Esophagus mucosa (tissue), 1 donor: ENCODE data around the gene MS4A18. TPM values are rescaled to one million over a fixed set of nuclear protein-coding genes. Genes with fewer than 3 reads are reported as not detected.
"Not testable (repeated sequence)": the region's sequence is repeated elsewhere in the genome, so short reads cannot be mapped to it uniquely, and the experiment has no call there.

ENCODE experiments used
- ATAC-seq: fragments of 200-7000 bp; cut with Tn5 transposase; one replicate; pipeline ENCODE4 v1.9.1; 2020
- total RNA-seq: library from RNA; stranded (reverse); gene quantifications from one replicate; pipeline ENCODE4 v1.2.4, GENCODE V29; 2023
- donor health status: DM: yes; HTN: yes; CAD: no.

Gene MS4A18
- total RNA-seq: not detected

GRCh38 chr11:60724420-60724819 is at the start of gene MS4A18:
TSS of gene MS4A18 (plus strand) at chr11:60724720.
- ATAC-seq: no peak

- ATAC-seq: not testable (repeated sequence)
Observed at GRCh38 chr11:60678231-60678630, 46.3 kb upstream of the MS4A18 start.

GRCh38 chr11:60679879-60680278 is 44.6 kb upstream of the MS4A18 start:
- ATAC-seq: no peak

DNA sequence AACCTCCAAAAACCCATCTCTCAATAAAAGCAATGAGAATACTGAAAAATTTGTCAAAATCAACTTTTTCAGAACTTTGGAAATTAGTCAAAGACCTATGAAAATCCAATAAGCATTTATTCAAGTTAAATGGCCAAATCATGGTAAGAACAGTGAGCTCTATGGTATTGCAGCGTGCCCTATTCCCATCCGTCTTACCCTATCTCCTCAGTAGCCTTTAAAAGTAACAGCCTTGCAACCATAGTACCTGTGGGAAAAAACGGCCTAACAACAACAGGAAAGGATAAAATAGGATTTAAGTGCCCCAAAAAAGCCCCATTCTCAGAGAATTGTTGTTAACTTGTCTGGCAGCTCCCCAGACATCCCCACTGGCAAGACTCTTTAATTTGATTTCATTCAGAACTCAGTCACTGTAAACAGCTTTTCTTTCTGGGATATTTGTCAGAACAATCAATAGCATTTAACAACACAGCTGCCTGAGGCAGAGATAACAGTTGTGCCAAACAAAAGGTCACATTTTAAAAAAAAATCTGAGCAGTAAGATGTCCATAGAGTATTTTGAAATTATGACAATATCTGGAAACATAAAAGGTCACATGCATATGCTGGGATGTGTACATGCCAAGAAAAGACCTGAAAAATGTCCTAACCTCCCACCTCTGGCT is 43.9 kb upstream of the MS4A18 start:
- no peak for ATAC-seq

DNA sequence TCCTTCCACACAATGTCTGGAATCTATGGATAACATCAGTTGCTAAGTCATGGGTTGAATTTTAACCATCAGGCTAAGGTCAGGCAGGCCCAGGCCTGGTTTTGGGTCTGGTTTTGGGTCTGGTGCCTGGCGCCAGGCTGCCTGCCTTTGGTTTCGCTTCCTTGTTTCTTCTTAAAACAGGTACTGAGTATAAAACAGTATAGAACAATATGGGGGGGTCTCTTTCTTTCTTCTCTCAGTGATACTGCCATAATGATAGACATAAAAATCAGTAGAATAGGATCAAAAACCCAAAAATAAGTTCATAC is 40.0 kb upstream of the MS4A18 start:
- not testable (repeated sequence) for ATAC-seq

- ATAC-seq: no peak
Observed at GRCh38 chr11:60691661-60692060, 32.9 kb upstream of the MS4A18 start.

GRCh38 chr11:60699284-60699691 is 25.2 kb upstream of the MS4A18 start, which contains the start of gene MS4A8:
TSS of gene MS4A8 (plus strand) at chr11:60699612. CDS start at chr11:60700861, 1,249 bp downstream.
- no peak for ATAC-seq

GRCh38 chr11:60699936-60700335 is 24.6 kb upstream of the MS4A18 start:
- no peak for ATAC-seq

- ATAC-seq: no peak
Observed at GRCh38 chr11:60700689-60701468, 23.6 kb upstream of the MS4A18 start.

DNA sequence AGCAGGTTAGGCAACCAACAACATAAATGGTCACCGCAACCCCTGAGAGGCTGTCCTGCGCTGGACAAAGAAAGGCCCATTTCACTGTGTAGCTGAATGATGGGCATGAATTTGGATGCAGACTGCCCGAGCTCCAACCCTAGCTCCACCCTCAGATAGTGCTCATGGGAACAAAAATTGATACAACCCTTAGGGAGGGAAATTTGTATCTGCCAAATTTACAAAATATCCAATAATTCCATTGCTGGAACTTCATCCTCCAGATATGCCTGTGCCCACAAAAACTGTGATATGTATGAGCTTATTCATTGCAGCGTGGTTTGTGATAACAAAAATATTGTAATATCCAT is 23.1 kb upstream of the MS4A18 start:
- no peak for ATAC-seq

DNA sequence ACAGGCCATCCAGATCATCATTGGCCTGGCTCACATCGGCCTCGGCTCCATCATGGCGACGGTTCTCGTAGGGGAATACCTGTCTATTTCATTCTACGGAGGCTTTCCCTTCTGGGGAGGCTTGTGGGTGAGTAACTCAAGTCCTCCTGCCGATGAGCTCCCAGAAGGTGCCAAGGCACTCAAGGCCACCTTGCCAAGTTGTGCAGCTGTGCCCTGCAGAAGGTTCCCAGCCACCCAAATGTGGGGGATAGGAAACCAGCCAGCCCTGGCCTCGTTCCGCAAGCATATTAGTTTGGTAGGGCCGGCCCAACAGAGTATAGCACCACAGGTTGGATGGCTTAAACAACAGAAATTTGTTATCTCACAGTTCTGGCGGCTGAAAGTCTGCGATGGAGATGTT is 21.1 kb upstream of the MS4A18 start:
- ATAC-seq: no peak

- ATAC-seq: no peak
Observed at GRCh38 chr11:60705895-60706294, 18.6 kb upstream of the MS4A18 start.

- no peak for ATAC-seq
Observed at GRCh38 chr11:60706931-60707330, 17.6 kb upstream of the MS4A18 start.

GRCh38 chr11:60710482-60710881 is 14.0 kb upstream of the MS4A18 start:
- ATAC-seq: no peak

GRCh38 chr11:60711276-60711675 is 13.2 kb upstream of the MS4A18 start:
- no peak for ATAC-seq

DNA sequence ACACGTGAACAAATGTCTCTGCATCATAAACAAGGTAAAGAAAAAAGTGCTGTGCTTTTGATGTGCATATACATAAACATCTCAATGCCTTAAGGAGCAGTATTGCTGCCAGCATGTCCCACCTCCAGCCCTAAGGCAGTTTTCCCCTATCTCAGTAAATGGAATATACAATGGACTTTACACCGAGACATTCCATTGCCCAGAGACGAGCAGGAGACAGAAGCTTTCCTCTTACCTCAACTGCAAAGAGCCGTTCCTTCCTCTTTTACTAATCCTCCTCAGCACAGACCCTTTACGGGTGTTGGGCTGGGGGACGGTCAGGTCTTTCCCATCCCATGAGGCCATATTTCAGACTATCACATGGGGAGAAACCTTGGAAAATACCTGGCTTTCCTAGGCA is 11.1 kb upstream of the MS4A18 start:
- not testable (repeated sequence) for ATAC-seq

DNA sequence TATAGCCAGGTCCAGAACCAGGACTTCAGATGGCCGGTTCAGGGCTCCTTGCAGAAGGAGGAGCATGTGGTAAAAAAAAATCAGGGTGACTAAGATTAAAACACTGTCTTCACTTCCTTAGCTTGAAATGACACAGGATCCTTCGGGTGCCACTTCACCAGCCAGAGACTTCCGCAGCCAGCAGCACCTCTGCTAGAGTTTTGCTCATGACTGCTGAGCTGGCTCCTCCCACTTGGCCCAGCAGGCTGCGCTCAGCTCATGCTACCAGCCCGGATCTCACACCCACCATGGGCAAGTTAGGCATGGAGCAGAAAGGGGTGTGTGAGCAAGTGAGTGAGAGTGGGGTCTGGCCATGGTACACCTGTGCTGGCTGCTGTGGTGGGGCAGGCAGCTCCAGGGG is 6.6 kb upstream of the MS4A18 start:
- no peak for ATAC-seq

- ATAC-seq: no peak
Observed at GRCh38 chr11:60718524-60719316, 5.8 kb upstream of the MS4A18 start.

- ATAC-seq: no peak
Observed at GRCh38 chr11:60719391-60719790, 5.1 kb upstream of the MS4A18 start.

- no peak for ATAC-seq
Observed at GRCh38 chr11:60720460-60720859, 4.1 kb upstream of the MS4A18 start.

- no peak for ATAC-seq
Observed at GRCh38 chr11:60725592-60725991, 1.1 kb downstream of the MS4A18 start.

- ATAC-seq: no peak
Observed at GRCh38 chr11:60731586-60731985, 7.1 kb downstream of the MS4A18 start.

DNA sequence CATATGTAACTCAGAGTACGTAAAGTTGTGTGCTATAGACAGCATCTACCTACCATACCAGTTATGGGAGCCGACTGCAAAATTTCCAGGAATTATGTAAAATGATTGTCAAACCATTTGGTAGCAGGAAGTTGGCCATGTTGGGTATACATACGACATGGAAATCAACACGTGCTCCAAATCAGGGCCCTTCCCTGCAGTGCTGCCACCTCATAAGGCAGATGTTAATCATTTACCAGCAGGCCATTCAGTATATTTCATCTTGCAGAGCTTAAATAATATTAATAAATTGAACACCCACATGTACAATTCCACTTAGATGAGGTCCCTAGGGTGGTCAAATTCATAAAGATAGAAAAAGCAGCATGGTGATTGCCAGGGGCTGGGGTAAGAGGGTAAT is 9.8 kb downstream of the MS4A18 start:
- no peak for ATAC-seq

DNA sequence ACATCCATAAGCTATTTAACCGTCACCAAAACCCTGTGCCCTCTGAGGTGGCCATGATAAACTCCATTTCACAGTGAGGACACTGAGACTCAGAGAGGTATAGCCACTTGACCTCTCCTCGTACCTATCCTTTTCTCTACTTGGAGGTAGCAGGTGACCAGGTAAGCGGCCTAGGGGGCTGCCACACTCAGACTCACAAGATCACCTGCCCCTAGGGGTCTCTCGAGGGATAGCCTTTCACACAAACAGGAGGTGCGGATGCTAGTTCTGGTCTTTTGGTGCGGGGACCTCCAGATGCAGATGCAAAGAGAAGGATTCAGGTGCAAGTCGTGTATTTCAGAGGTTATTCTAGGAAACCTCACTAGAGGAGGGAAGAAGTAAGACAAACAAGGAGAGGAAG is 14.6 kb downstream of the MS4A18 start:
- no peak for ATAC-seq
